ENCODE results near the gene TMEM150B.

The TMEM150B gene

GRCh38 chr19:55369653-55370304, 44.6 kb upstream of the TMEM150B start:
- Histone ChIP-seq H3K4me3 (ENCODE audit: low read depth in 1 of 2, low read length in 1 of 2) (no peak overlapping the region), H3K27me3 (peaks cover 91% of the 10 kb centered on the region), H3K9me3 (no peaks in the 10 kb centered on the region), H3K4me1 (ENCODE audit: control insufficient read depth in 1 of 2, insufficient read depth in 1 of 2, low read depth in 1 of 2, low read length in 1 of 2) (no peaks in the 10 kb centered on the region), H3K27ac (no peak overlapping the region), H3K36me3 (no peaks in the 10 kb centered on the region)
- TF ChIP-seq CTCF (IDR thresholded peaks at IDR 0.05), result no peak

GRCh38 chr19:55368701-55369563, 43.8 kb upstream of the TMEM150B start:
- Histone ChIP-seq H3K4me3 (ENCODE audit: low read depth in 1 of 2, low read length in 1 of 2) (no peak overlapping the region), H3K27ac (no peak overlapping the region), H3K9me3 (no peaks in the 10 kb centered on the region), H3K36me3 (no peaks in the 10 kb centered on the region), H3K27me3 (peaks cover 91% of the 10 kb centered on the region), H3K4me1 (ENCODE audit: control insufficient read depth in 1 of 2, insufficient read depth in 1 of 2, low read depth in 1 of 2, low read length in 1 of 2) (no peaks in the 10 kb centered on the region)
- no peak for TF ChIP-seq CTCF (IDR thresholded peaks at IDR 0.05)

GRCh38 chr19:55368106-55368505, 43.0 kb upstream of the TMEM150B start:
- Histone ChIP-seq H3K27me3 (peaks cover 83% of the 10 kb centered on the region), H3K36me3 (no peaks in the 10 kb centered on the region), H3K27ac (no peak overlapping the region), H3K4me3 (ENCODE audit: low read depth in 1 of 2, low read length in 1 of 2) (no peak overlapping the region), H3K4me1 (ENCODE audit: control insufficient read depth in 1 of 2, insufficient read depth in 1 of 2, low read depth in 1 of 2, low read length in 1 of 2) (no peaks in the 10 kb centered on the region), H3K9me3 (no peaks in the 10 kb centered on the region)
- no peak for TF ChIP-seq CTCF (IDR thresholded peaks at IDR 0.05)

- Histone ChIP-seq H3K4me1 (ENCODE audit: control insufficient read depth in 1 of 2, insufficient read depth in 1 of 2, low read depth in 1 of 2, low read length in 1 of 2) (no peaks in the 10 kb centered on the region), H3K36me3 (no peaks in the 10 kb centered on the region), H3K27me3 (peaks cover 70% of the 10 kb centered on the region), H3K4me3 (ENCODE audit: low read depth in 1 of 2, low read length in 1 of 2) (no peak overlapping the region), H3K9me3 (no peaks in the 10 kb centered on the region), H3K27ac (no peak overlapping the region)
- TF ChIP-seq CTCF (IDR thresholded peaks at IDR 0.05), result no peak
These were observed 41.6 kb upstream of the TMEM150B start for GRCh38 chr19:55366790-55367189.

GRCh38 chr19:55365964-55366363, 40.8 kb upstream of the TMEM150B start:
- H3K4me1 ChIP-seq (ENCODE audit: control insufficient read depth in 1 of 2, insufficient read depth in 1 of 2, low read depth in 1 of 2, low read length in 1 of 2), result no peaks in the 10 kb centered on the region
- TF ChIP-seq CTCF (IDR thresholded peaks at IDR 0.05), result no peak
- no peak overlapping the region for H3K4me3 ChIP-seq (ENCODE audit: low read depth in 1 of 2, low read length in 1 of 2)
- H3K36me3 ChIP-seq, result no peaks in the 10 kb centered on the region
- peaks cover 62% of the 10 kb centered on the region for H3K27me3 ChIP-seq
- no peak overlapping the region for H3K27ac ChIP-seq
- no peaks in the 10 kb centered on the region for H3K9me3 ChIP-seq

All from neutrophil (primary cell).